Bronchial epithelial cell (primary cell): ENCODE data around the gene CACNA1C. TPM values are rescaled to one million over a fixed set of nuclear protein-coding genes. Genes with fewer than 3 reads are reported as not detected.

ENCODE experiments used
- DNase-seq: peaks from one replicate; pipeline ENCODE4 v3.0.0-alpha.2; 2010; ENCODE audit warnings: low read depth
- FAIRE-seq: peaks from 2 replicates; lab custom pipeline; 2011; peaks lifted over from hg19 to GRCh38; lab: Jason Lieb, UNC
- H3K27me3 ChIP-seq: 2 replicates; pipeline ENCODE4 v1.5.1; 2011; ENCODE audit warnings: low read length; ENCODE audit not compliant: control insufficient read depth, insufficient read depth
- H3K36me3 ChIP-seq: 2 replicates; pipeline ENCODE4 v1.5.1; 2011; ENCODE audit warnings: low read length; ENCODE audit not compliant: control insufficient read depth, insufficient read depth
- H3K4me3 ChIP-seq: 2 replicates; pipeline ENCODE4 v1.5.1; 2011; ENCODE audit warnings: mild to moderate bottlenecking, low read depth, low read length, control low read depth
- CTCF ChIP-seq: IDR thresholded peaks from 2 replicates; pipeline ENCODE4 v1.5.1; 2011; ENCODE audit warnings: mild to moderate bottlenecking, moderate library complexity, low read length, control low read depth, inconsistent platforms; ENCODE audit not compliant: insufficient read depth, severe bottlenecking
- total RNA-seq: library from RNA; depleted of rRNA; stranded (reverse); fragments of >200 nt; gene quantifications from 2 replicates; pipeline ENCODE4 v1.2.1, GENCODE V29; 2014

The CACNA1C gene
- total RNA-seq, 1 donor from 2014 or later = not detected

- Histone ChIP-seq H3K4me3 (no peak overlapping the region), H3K36me3 (no peaks in the 10 kb centered on the region), H3K27me3 (no peaks in the 10 kb centered on the region)
- no peak for TF ChIP-seq CTCF
- no peak for DNase-seq
- no peak for FAIRE-seq
These were observed 22.9 kb downstream of the CACNA1C start for GRCh38 chr12:2075508-2076195.

GRCh38 chr12:2076196-2076570, 23.4 kb downstream of the CACNA1C start:
- H3K4me3 ChIP-seq = no peak overlapping the region
- H3K27me3 ChIP-seq = no peaks in the 10 kb centered on the region
- no peaks in the 10 kb centered on the region for H3K36me3 ChIP-seq
- DNase-seq (no peak), FAIRE-seq (no peak)
- TF ChIP-seq CTCF = no peak

- no peak for TF ChIP-seq CTCF
- no peaks in the 10 kb centered on the region for H3K36me3 ChIP-seq
These were observed 23.9 kb downstream of the CACNA1C start for GRCh38 chr12:2076728-2077127.

GRCh38 chr12:2080604-2081003, 27.8 kb downstream of the CACNA1C start:
- no peak overlapping the region for H3K4me3 ChIP-seq
- no peak for TF ChIP-seq CTCF
- no peak for FAIRE-seq
- no peaks in the 10 kb centered on the region for H3K27me3 ChIP-seq
- DNase-seq = no peak
- H3K36me3 ChIP-seq = no peaks in the 10 kb centered on the region

More at GRCh38 chr12:2076728-2077127, 23.9 kb downstream of the CACNA1C start:
- no peak overlapping the region for H3K4me3 ChIP-seq
- no peaks in the 10 kb centered on the region for H3K27me3 ChIP-seq
- FAIRE-seq (peak; percentile 23), DNase-seq (no peak)

- Histone ChIP-seq H3K36me3 (no peaks in the 10 kb centered on the region), H3K4me3 (no peak overlapping the region), H3K27me3 (no peaks in the 10 kb centered on the region)
- FAIRE-seq (no peak), DNase-seq (no peak)
- no peak for TF ChIP-seq CTCF
These were observed 29.5 kb downstream of the CACNA1C start for GRCh38 chr12:2082321-2082720.

- Histone ChIP-seq H3K4me3 (no peak overlapping the region), H3K27me3 (no peaks in the 10 kb centered on the region), H3K36me3 (no peaks in the 10 kb centered on the region)
- FAIRE-seq (no peak), DNase-seq (no peak)
- no peak for TF ChIP-seq CTCF
These were observed 30.2 kb downstream of the CACNA1C start for GRCh38 chr12:2083008-2083407.
